ENCODE results near the gene SPO11. TPM values are rescaled to one million over a fixed set of nuclear protein-coding genes. Genes with fewer than 3 reads are reported as not detected.

The SPO11 gene
- total RNA-seq, 1 donor from 2014 or later, result not detected

DNA sequence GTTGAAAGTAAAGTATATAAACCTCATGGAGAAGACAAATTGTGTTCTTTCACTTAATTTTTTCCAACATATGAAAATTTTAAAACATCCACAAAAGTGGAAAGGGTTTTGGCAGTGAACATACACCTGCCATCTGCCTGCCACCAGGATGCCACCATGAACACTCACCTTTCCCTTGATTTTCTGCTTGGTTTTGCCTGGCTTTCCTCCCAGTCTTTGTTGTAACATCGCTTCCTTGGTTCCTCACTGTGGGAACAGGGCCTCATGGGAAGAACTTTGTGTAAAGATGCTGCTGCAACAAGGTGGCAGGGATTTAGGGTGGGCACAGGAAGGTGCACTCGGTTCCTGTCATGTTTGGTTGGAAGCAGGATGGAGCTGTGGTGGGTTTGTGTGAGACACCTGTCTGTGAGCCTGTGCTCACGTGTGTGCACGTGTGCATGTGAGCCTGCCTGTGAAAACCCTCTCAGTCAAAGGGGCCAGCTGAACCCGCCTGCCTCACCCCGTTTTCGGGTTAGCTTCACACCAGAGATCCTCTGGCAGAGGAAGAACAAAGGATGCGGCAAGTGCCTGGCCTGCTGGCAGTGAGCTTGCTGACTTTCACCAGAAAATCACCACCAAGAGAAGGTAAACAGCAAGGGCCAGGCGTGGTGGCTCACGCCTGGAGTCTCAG, 50.6 kb downstream of the SPO11 start:
- Histone ChIP-seq H3K36me3 (peaks cover 44% of the 10 kb centered on the region), H3K27me3 (no peaks in the 10 kb centered on the region), H3K27ac (no peak overlapping the region), H3K4me3 (no peak overlapping the region), H3K4me1 (peaks cover 3% of the 10 kb centered on the region), H3K9me3 (no peaks in the 10 kb centered on the region)
- ATAC-seq (no peak), DNase-seq (no peak)
- TF ChIP-seq, protein P1, sequence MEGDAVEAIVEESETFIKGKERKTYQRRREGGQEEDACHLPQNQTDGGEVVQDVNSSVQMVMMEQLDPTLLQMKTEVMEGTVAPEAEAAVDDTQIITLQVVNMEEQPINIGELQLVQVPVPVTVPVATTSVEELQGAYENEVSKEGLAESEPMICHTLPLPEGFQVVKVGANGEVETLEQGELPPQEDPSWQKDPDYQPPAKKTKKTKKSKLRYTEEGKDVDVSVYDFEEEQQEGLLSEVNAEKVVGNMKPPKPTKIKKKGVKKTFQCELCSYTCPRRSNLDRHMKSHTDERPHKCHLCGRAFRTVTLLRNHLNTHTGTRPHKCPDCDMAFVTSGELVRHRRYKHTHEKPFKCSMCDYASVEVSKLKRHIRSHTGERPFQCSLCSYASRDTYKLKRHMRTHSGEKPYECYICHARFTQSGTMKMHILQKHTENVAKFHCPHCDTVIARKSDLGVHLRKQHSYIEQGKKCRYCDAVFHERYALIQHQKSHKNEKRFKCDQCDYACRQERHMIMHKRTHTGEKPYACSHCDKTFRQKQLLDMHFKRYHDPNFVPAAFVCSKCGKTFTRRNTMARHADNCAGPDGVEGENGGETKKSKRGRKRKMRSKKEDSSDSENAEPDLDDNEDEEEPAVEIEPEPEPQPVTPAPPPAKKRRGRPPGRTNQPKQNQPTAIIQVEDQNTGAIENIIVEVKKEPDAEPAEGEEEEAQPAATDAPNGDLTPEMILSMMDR (IDR thresholded peaks at IDR 0.05), result no peak
- intact Hi-C loops (cut with DNase I), result no loop called here

DNA sequence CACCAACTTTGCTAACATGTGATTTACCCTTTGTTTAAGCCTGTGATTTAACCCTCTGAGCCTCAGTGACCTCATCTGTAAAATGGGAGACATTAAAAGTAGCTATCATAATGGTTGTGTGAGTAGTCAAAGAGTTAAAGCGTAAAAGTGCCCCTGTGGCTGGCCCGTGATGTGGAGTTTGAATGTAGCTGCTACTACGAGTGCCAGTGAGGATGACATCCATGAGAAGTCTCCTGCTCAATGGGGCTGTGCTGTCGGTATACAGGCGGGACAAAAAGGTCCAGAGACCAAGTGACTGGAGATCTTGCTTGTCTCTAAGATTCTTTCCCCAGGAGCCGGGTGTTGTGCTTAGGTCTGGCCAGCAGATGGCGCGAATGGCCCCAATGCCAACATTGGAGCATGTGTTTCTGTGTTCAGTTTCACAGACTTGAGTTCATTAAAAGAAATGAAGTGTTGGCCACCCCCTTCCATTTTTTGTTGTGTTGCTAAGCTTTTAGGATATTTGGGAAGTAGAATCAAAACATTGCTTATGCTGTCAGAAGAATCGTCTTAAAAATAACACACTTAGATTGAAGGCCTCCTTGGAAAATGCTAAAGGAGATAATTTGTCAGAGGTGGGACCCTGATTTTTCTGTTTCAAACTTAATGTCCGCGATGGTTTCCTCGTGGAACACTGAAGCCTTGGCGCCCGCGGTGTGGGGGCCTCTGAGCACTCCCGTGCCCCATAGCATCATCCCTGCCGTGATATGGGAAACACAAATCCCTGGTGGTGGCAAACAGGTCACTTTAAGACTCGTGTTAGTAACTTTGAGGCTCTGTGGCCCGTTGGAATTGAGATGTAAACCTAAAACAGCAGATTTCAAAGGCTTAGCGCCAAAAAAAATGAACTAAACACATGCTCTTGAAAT, 52.2 kb downstream of the SPO11 start:
- Histone ChIP-seq H3K4me1 (peaks cover 3% of the 10 kb centered on the region), H3K9me3 (no peaks in the 10 kb centered on the region), H3K36me3 (peaks cover 29% of the 10 kb centered on the region), H3K27ac (no peak overlapping the region), H3K4me3 (no peak overlapping the region), H3K27me3 (no peaks in the 10 kb centered on the region)
- ATAC-seq (peak; percentile 90), DNase-seq (peak; percentile 89)
- TF ChIP-seq, protein P1 (IDR thresholded peaks at IDR 0.05), result peak; percentile 94
- intact Hi-C loops (cut with DNase I), result loop anchor here (2.0 kb wide), 1 partner anchor 113 kb away; no protein-coding TSS in a partner anchor

DNA sequence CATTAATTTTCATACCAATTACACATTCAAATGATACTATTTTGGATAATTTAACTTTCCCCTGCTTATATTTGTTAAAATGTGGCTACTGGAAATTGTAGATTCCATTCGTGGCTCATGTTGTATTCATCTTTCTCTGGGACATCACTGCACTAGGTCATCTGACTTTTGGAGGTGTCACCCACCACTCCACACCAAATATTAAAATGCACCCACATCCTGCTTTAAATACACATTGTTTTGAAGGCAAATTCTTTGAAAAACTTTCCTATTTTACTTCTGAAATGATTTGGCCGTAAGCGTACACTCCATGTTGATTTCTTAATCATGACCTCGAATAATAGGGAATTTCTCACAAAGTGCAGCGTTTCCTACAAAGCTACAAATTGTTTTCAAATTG, 52.9 kb downstream of the SPO11 start:
- Histone ChIP-seq H3K9me3 (no peaks in the 10 kb centered on the region), H3K27ac (no peak overlapping the region), H3K4me1 (peaks cover 3% of the 10 kb centered on the region), H3K36me3 (peaks cover 22% of the 10 kb centered on the region), H3K4me3 (no peak overlapping the region), H3K27me3 (no peaks in the 10 kb centered on the region)
- DNase-seq, result no peak
- TF ChIP-seq, protein P1 (IDR thresholded peaks at IDR 0.05), result no peak
- ATAC-seq, result no peak
- intact Hi-C loops (cut with DNase I), result loop anchor here (2.0 kb wide), 1 partner anchor 112 kb away; no protein-coding TSS in a partner anchor

DNA sequence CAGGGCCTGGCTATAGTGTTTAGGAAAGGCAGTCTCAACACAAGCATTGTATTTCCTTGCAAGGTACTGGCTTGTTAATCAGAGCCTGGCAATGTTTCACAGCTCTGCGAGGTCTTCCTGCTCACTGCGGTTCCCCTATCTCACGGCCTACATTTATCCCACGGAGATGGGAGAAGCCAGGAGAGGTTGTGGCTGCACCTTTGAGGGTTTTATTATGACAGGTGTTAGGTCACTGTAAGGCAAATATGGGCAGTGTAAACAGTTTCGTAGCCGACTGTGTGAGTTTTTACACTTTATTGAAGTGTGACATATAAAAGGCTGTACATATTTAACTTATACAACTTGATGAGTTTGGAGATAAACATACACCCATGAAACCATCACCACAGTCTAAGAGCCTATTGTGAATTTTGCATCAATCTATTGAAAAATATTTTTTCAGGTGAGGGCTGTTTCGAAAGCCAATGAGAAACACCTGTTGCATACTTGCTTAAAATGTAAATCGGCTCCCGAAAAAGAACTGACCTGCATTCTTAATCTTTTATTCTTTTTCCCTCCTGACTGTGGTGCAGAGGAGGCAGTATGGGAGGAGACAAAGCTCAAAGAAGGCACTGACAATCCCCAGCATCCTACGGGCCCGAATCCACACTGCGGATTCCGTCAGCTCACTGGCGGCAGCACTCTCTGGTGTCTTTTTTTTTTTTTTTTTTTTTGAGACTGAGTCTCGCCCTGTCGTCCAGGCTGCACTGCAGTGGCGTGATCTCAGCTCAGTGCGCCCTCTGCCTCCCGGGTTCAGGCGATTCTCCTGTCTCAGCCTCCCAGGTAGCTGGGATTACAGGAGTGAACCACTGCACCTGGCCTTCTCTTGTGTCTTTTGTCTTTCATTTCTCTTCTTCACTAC, 54.1 kb downstream of the SPO11 start:
- DNase-seq (no peak), ATAC-seq (no peak)
- TF ChIP-seq, protein P1 (IDR thresholded peaks at IDR 0.05), result no peak
- Histone ChIP-seq H3K4me1 (peaks cover 3% of the 10 kb centered on the region), H3K27ac (no peak overlapping the region), H3K36me3 (peaks cover 11% of the 10 kb centered on the region), H3K4me3 (no peak overlapping the region), H3K9me3 (no peaks in the 10 kb centered on the region), H3K27me3 (no peaks in the 10 kb centered on the region)
- intact Hi-C loops (cut with DNase I), result loop anchor here (2.0 kb wide), 1 partner anchor 111 kb away; no protein-coding TSS in a partner anchor

DNA sequence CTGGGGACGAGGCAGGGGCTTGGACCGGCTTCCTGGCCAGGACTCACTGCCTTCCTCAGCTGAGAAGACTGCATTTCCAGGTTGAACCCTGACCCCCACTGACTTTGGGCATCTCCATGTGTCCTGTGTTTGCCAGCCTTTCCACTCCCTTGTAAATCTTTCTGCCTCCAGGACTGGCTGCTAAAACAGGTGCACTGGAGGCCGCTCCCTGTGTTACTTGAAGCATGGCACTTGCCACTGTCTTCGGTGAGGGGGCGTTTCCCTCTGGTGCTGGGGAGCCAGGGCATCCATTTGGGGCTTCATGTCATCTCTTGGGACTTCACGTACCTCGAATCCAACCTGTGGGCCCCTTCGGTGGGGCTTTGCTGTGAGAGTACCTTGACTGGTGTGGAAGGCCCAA, 54.9 kb downstream of the SPO11 start:
- no peak for ATAC-seq
- TF ChIP-seq, protein P1 (IDR thresholded peaks at IDR 0.05), result no peak
- peaks cover 5% of the 10 kb centered on the region for H3K4me1 ChIP-seq
- H3K27me3 ChIP-seq, result no peaks in the 10 kb centered on the region
- H3K4me3 ChIP-seq, result no peak overlapping the region
- no peaks in the 10 kb centered on the region for H3K9me3 ChIP-seq
- DNase-seq, result no peak
- intact Hi-C loops (cut with DNase I), result no loop called here
- H3K36me3 ChIP-seq, result peaks cover 9% of the 10 kb centered on the region
- peak overlapping the region; percentile 30 for H3K27ac ChIP-seq
